Lower leg skin (tissue), 3 donors: ENCODE measurements around the gene MAJIN.

Experiments
- CTCF ChIP-seq, 3 donors: fragments of 450-650 bp; IDR thresholded peaks; one replicate each; pipeline ENCODE4 v1.5.1; 2016; ENCODE audit warnings: antibody characterized with exemption in 3 of 3, mild to moderate bottlenecking in 3 of 3, moderate library complexity in 2 of 3
- POLR2A ChIP-seq, 2 donors: fragments of 450-650 bp; IDR thresholded peaks; one replicate each; pipeline ENCODE4 v1.6.1; 2016 to 2017; ENCODE audit warnings: antibody characterized with exemption in 2 of 2, mild to moderate bottlenecking in 1 of 2, moderate library complexity in 1 of 2

- no peak for TF ChIP-seq CTCF (IDR thresholded peaks at IDR 0.05)
- TF ChIP-seq POLR2A (IDR thresholded peaks at IDR 0.05): no peak
Observed at GRCh38 chr11:64920124-64920523, 51.8 kb downstream of the MAJIN start.
